Large intestine (tissue), 3 donors: ENCODE data around the gene ARHGAP26. TPM values are rescaled to one million over a fixed set of nuclear protein-coding genes. Genes with fewer than 3 reads are reported as not detected.

Experiments
- DNase-seq, 2 donors: peaks; one replicate each; pipeline versions ENCODE4 v3.0.0 to v3.0.0-alpha.2; 2013
- H3K27ac ChIP-seq: one replicate; pipeline ENCODE4 v1.5.1; 2013; ENCODE audit warnings: low read length
- H3K27me3 ChIP-seq: 2 replicates; pipeline ENCODE4 v1.6.1; 2013; ENCODE audit warnings: low read length; ENCODE audit not compliant: control insufficient read depth, insufficient read depth
- H3K36me3 ChIP-seq: 2 replicates; pipeline ENCODE4 v1.6.1; 2013; ENCODE audit warnings: low read length; ENCODE audit not compliant: control insufficient read depth, insufficient read depth
- H3K4me1 ChIP-seq: one replicate; pipeline ENCODE4 v1.6.1; 2013; ENCODE audit warnings: low read length; ENCODE audit not compliant: control insufficient read depth, insufficient read depth
- H3K4me3 ChIP-seq: one replicate; pipeline ENCODE4 v1.5.1; 2013; ENCODE audit warnings: low read length
- H3K9me3 ChIP-seq: one replicate; pipeline ENCODE4 v1.6.1; 2013; ENCODE audit warnings: mild to moderate bottlenecking, low read depth, low read length, moderate library complexity; ENCODE audit not compliant: control insufficient read depth
- WGBS: methylation state at CpG from one replicate; pipeline ENCODE4 v1.1.5; 2013; ENCODE audit warnings: low lambda C conversion rate; ENCODE audit not compliant: insufficient coverage; 5-methylcytosine and 5-hydroxymethylcytosine counted together
- polyA plus RNA-seq: library from polyadenylated mRNA; unstranded; fragments of 120-200 nt; gene quantifications from one replicate; pipeline ENCODE4 v1.2.1, GENCODE V29; 2013

ARHGAP26 gene
- polyA plus RNA-seq, 1 donor: 31.8 TPM

DNA sequence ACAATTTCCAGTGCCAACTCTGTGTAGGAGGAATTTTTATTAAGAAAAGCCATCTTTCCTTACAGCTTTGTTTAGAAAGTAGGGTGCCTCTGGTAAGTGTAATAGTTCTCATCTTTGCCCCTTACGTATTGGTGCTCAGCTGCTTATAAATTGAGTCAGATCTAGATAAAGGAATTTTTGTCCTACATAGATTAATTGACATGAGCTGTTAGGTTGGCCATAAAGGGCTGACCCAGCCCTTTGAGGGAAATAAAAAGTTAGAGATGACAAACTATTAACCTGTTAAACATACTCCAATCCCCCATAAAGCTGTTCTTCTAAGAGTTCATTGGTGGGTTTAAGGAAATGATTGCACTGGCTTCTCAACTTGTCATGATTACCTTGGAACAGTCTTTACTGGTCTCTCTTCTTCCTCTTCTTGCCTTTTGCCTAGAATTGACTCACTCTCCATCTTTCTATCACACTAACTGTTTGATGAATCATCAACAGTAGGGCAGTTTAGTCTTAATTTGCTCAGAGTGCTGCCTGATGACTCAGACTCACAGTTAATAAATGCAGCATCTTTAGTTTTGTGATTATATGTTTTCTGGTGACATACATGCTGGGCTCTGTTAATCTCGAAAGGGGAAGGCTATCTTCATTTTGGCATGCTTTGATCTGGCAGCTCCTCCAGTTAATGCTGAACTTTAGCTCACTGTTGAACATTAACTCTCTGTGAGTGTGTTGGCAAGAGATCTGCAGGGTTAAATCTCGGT, 51.7 kb downstream of the ARHGAP26 start:
- Histone ChIP-seq H3K27ac (peak overlapping the region; percentile 96), H3K27me3 (no peaks in the 10 kb centered on the region), H3K4me1 (peaks cover 87% of the 10 kb centered on the region), H3K4me3 (no peak overlapping the region), H3K36me3 (no peaks in the 10 kb centered on the region), H3K9me3 (no peaks in the 10 kb centered on the region)
- DNase-seq: peak; percentile 74 to 89
- 40% methylated on average over 1 of the region's 3 CpGs for WGBS

- Histone ChIP-seq H3K9me3 (no peaks in the 10 kb centered on the region), H3K4me1 (peaks cover 81% of the 10 kb centered on the region), H3K36me3 (no peaks in the 10 kb centered on the region), H3K27me3 (no peaks in the 10 kb centered on the region), H3K4me3 (no peak overlapping the region), H3K27ac (peak overlapping the region; percentile 96)
- peak; percentile 61 to 79 for DNase-seq
- no CpG with 5 or more reads among the region's 2 CpGs for WGBS
Observed at GRCh38 chr5:142823126-142823525, 52.9 kb downstream of the ARHGAP26 start.

GRCh38 chr5:142823806-142824205, 53.6 kb downstream of the ARHGAP26 start:
- no peaks in the 10 kb centered on the region for H3K27me3 ChIP-seq
- peak overlapping the region; percentile 96 for H3K27ac ChIP-seq
- DNase-seq: no peak
- H3K9me3 ChIP-seq: no peaks in the 10 kb centered on the region
- no peaks in the 10 kb centered on the region for H3K36me3 ChIP-seq
- no peak overlapping the region for H3K4me3 ChIP-seq
- H3K4me1 ChIP-seq: peaks cover 78% of the 10 kb centered on the region
- 93% methylated on average over 2 of the region's 5 CpGs for WGBS

- WGBS: no CpG with 5 or more reads among the region's 2 CpGs
- H3K27ac ChIP-seq: peak overlapping the region; percentile 96
- peaks cover 77% of the 10 kb centered on the region for H3K4me1 ChIP-seq
Observed at GRCh38 chr5:142824391-142824790, 54.2 kb downstream of the ARHGAP26 start.

GRCh38 chr5:142825378-142826089, 55.4 kb downstream of the ARHGAP26 start:
- WGBS: 96% methylated on average over 4 of the region's 13 CpGs
- Histone ChIP-seq H3K36me3 (no peaks in the 10 kb centered on the region), H3K27ac (peak overlapping the region; percentile 21), H3K9me3 (no peaks in the 10 kb centered on the region), H3K4me1 (peaks cover 68% of the 10 kb centered on the region), H3K27me3 (no peaks in the 10 kb centered on the region), H3K4me3 (no peak overlapping the region)
- no peak for DNase-seq

More at GRCh38 chr5:142824391-142824790, 54.2 kb downstream of the ARHGAP26 start:
- Histone ChIP-seq H3K9me3 (no peaks in the 10 kb centered on the region), H3K4me3 (no peak overlapping the region), H3K36me3 (no peaks in the 10 kb centered on the region), H3K27me3 (no peaks in the 10 kb centered on the region)
- DNase-seq: no peak

GRCh38 chr5:142826093-142826492, 55.9 kb downstream of the ARHGAP26 start:
- Histone ChIP-seq H3K4me1 (peaks cover 66% of the 10 kb centered on the region), H3K36me3 (no peaks in the 10 kb centered on the region), H3K27ac (no peak overlapping the region), H3K27me3 (no peaks in the 10 kb centered on the region), H3K4me3 (no peak overlapping the region), H3K9me3 (no peaks in the 10 kb centered on the region)
- WGBS: no CpG with 5 or more reads among the region's 5 CpGs
- DNase-seq: no peak

- Histone ChIP-seq H3K9me3 (no peaks in the 10 kb centered on the region), H3K27me3 (no peaks in the 10 kb centered on the region), H3K4me1 (peaks cover 59% of the 10 kb centered on the region), H3K36me3 (no peaks in the 10 kb centered on the region), H3K27ac (no peak overlapping the region), H3K4me3 (no peak overlapping the region)
- 71% methylated on average over 1 of the region's 3 CpGs for WGBS
- DNase-seq: no peak
Observed at GRCh38 chr5:142826741-142827492, 56.7 kb downstream of the ARHGAP26 start.

DNA sequence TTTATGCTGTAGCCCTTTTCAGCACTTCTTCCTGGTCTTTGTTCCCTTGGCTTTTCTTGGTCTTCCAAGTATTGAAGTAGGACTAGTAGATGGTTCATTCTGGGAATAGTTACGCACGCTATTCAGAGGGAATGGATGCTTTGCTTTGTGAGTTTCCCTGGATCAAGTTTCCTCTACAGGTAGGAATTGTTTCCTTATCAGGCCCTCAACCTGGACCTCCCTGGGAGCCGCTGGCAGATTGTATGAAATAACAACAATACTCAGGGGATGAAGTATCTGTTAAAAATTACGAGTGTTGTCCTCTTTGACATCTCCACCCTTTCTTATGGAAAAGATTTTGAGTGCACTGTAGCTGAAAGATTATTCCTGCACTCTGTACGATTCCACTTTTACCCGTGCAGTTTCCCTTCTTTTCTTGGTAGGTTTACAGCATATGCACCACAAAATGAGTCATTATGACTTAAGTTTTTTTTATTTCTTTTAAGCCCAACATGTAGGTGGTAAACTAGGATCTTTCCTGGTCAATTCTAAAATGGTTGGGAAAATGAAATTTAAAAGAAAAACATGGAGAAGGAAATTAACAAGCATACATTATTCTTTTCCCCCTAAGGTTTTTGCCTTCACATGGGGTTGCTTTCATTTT, 57.9 kb downstream of the ARHGAP26 start:
- Histone ChIP-seq H3K4me3 (no peak overlapping the region), H3K27ac (peak overlapping the region; percentile 50), H3K27me3 (no peaks in the 10 kb centered on the region), H3K9me3 (no peaks in the 10 kb centered on the region), H3K36me3 (no peaks in the 10 kb centered on the region), H3K4me1 (peaks cover 54% of the 10 kb centered on the region)
- DNase-seq: no peak
- WGBS: 100% methylated on average over 1 of the region's 6 CpGs

- Histone ChIP-seq H3K27ac (peak overlapping the region; percentile 50), H3K36me3 (no peaks in the 10 kb centered on the region), H3K27me3 (no peaks in the 10 kb centered on the region), H3K9me3 (no peaks in the 10 kb centered on the region), H3K4me3 (no peak overlapping the region), H3K4me1 (peaks cover 50% of the 10 kb centered on the region)
- peak in 1 of 2 donors; percentile 58 for DNase-seq
- WGBS: 100% methylated on average over 1 of the region's 5 CpGs
Observed at GRCh38 chr5:142828797-142829535, 58.8 kb downstream of the ARHGAP26 start.
